Parathyroid adenoma (tissue), 2 donors: ENCODE measurements around the gene C2orf92.

Source experiments
- H2AFZ ChIP-seq: fragments of 300-600 bp; sonication (generic); one replicate; pipeline ENCODE4 v1.7.0; 2017; ENCODE audit warnings: antibody characterized with exemption, mild to moderate bottlenecking
- H3K27ac ChIP-seq: fragments of 300-600 bp; sonication (generic); one replicate; pipeline ENCODE4 v1.7.0; 2017
- H3K27me3 ChIP-seq: fragments of 300-600 bp; sonication (generic); one replicate; pipeline ENCODE4 v1.7.0; 2017; ENCODE audit warnings: low read length; ENCODE audit not compliant: control insufficient read depth, insufficient read depth
- H3K36me3 ChIP-seq: fragments of 300-600 bp; sonication (generic); one replicate; pipeline ENCODE4 v1.7.0; 2017; ENCODE audit warnings: low read length; ENCODE audit not compliant: control insufficient read depth, insufficient read depth
- H3K4me1 ChIP-seq: fragments of 300-600 bp; sonication (generic); one replicate; pipeline ENCODE4 v1.7.0; 2017; ENCODE audit warnings: control low read depth
- H3K4me2 ChIP-seq: fragments of 300-600 bp; sonication (generic); one replicate; pipeline ENCODE4 v1.7.0; 2017; ENCODE audit warnings: low read length
- H3K4me3 ChIP-seq: fragments of 300-600 bp; sonication (generic); one replicate; pipeline ENCODE4 v1.7.0; 2017; ENCODE audit warnings: low read depth, low read length
- H3K79me2 ChIP-seq: fragments of 300-600 bp; sonication (generic); one replicate; pipeline ENCODE4 v1.7.0; 2017; ENCODE audit warnings: control low read depth
- H3K9ac ChIP-seq: fragments of 300-600 bp; sonication (generic); one replicate; pipeline ENCODE4 v1.7.0; 2017; ENCODE audit warnings: mild to moderate bottlenecking
- H3K9me3 ChIP-seq: fragments of 300-600 bp; sonication (generic); one replicate; pipeline ENCODE4 v1.7.0; 2017; ENCODE audit warnings: low read length; ENCODE audit not compliant: control insufficient read depth
- CTCF ChIP-seq: fragments of 300-600 bp; sonication (generic); IDR thresholded peaks from one replicate; pipeline ENCODE4 v1.7.0; 2017; ENCODE audit warnings: antibody characterized with exemption, mild to moderate bottlenecking
- donor health status: primary hyperparathyroidism.

C2orf92 gene

DNA sequence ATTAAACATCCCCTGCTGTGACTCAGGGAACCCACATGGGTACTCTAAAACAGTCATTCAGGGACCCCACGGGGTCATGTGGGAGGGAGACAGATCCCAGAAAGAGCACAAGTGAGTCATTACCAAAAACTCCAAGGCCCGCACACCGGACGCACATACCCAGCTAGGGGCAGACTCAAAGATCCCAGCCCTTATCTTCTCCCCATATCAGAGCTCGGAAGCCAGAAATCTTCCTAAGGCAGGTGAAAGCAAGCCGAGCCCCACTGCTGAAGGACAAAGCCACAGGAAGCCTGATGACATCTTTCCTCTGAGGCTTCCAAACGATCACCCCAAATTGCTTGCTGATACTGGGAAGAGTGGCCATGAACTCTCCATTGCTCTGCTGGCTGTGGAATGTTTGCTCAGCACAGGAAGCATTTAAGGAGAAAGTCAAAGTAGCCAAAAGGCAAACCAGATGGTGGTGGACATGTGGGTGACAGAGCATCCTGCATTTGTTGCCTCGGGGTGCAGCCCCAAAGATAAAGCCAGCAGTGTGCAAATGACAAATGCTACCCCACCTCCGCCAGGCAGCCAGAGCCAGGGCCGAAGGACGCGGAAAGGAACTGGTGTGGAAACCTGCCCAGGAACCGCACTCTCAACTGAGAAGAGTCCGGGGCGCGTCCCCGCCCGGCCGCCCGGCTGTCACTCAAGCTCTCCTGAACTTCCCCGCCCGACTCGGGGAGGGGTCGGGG is 6.5 kb upstream of the C2orf92 start:
- Histone ChIP-seq H3K27me3 (no peaks in the 10 kb centered on the region), H3K9ac (peak overlapping the region; percentile 43), H3K4me1 (peaks cover 8% of the 10 kb centered on the region), H3K9me3 (no peaks in the 10 kb centered on the region), H3K79me2 (no peaks in the 10 kb centered on the region), H3K27ac (peak overlapping the region; percentile 69), H3K4me2 (peak overlapping the region; percentile 91), H3K36me3 (no peaks in the 10 kb centered on the region), H2AFZ (peak overlapping the region; percentile 89), H3K4me3 (peak overlapping the region; percentile 81)
- no peak for TF ChIP-seq CTCF

- peak overlapping the region; percentile 81 for H3K4me3 ChIP-seq
- no peaks in the 10 kb centered on the region for H3K79me2 ChIP-seq
- no peaks in the 10 kb centered on the region for H3K27me3 ChIP-seq
- peak overlapping the region; percentile 43 for H3K9ac ChIP-seq
- H3K4me2 ChIP-seq, result peak overlapping the region; percentile 91
- TF ChIP-seq CTCF, result no peak
- peaks cover 8% of the 10 kb centered on the region for H3K4me1 ChIP-seq
- peak overlapping the region; percentile 89 for H2AFZ ChIP-seq
- peak overlapping the region; percentile 69 for H3K27ac ChIP-seq
- H3K9me3 ChIP-seq, result no peaks in the 10 kb centered on the region
- no peaks in the 10 kb centered on the region for H3K36me3 ChIP-seq
Measured at GRCh38 chr2:97663626-97663961, 5.9 kb upstream of the C2orf92 start.

GRCh38 chr2:97663962-97664635 is 5.4 kb upstream of the C2orf92 start, which contains the start of gene ACTR1B:
TSS of gene ACTR1B (minus strand) at chr2:97664044. CDS start at chr2:97663890, 154 bp downstream.
- Histone ChIP-seq H3K79me2 (no peaks in the 10 kb centered on the region), H3K4me3 (peak within 1 kb of the TSS; percentile 81), H3K36me3 (no peaks in the 10 kb centered on the region), H3K27me3 (no peaks in the 10 kb centered on the region), H3K4me2 (peak within 1 kb of the TSS; percentile 91), H3K9ac (peak within 1 kb of the TSS; percentile 43), H3K27ac (peak within 1 kb of the TSS; percentile 85), H2AFZ (peak within 1 kb of the TSS; percentile 89), H3K9me3 (no peaks in the 10 kb centered on the region), H3K4me1 (peaks cover 8% of the 10 kb centered on the region)
- TF ChIP-seq CTCF, result peak; percentile 84

DNA sequence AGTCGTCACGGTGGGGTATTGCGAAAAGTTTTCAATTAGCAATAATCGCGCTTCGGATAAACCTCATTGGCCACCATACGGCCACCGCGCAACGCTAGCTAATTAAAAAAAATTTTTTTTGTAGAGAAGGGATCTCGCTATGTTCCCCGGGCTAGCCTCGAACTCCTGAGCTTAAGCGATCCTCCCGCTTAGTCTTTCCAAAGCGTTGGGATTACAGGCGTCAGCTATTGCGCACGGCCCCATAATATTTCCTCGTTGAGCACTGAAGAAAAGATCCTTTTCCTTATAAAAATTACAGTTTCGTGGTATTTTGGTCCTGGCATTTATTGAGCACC is 4.9 kb upstream of the C2orf92 start:
- Histone ChIP-seq H3K36me3 (no peaks in the 10 kb centered on the region), H3K4me1 (peaks cover 8% of the 10 kb centered on the region), H3K4me3 (peak overlapping the region; percentile 67), H3K27me3 (no peaks in the 10 kb centered on the region), H3K4me2 (peak overlapping the region; percentile 68), H3K9ac (no peak overlapping the region), H3K27ac (peak overlapping the region; percentile 85), H3K9me3 (no peaks in the 10 kb centered on the region), H3K79me2 (no peaks in the 10 kb centered on the region), H2AFZ (peak overlapping the region; percentile 74)
- no peak for TF ChIP-seq CTCF
